LNCAP (cell line): Measurements from ENCODE around the gene NANOGP8.

ENCODE experiments used
- CTCF ChIP-seq: fragments of 450-650 bp; IDR thresholded peaks from 2 replicates; pipeline ENCODE4 v1.5.1; 2017; ENCODE audit warnings: mild to moderate bottlenecking

The NANOGP8 gene

GRCh38 chr15:35078221-35078915 is 6.7 kb downstream of the NANOGP8 start:
- peak; percentile 88 for TF ChIP-seq CTCF

GRCh38 chr15:35071106-35071505 is 14.0 kb downstream of the NANOGP8 start:
- TF ChIP-seq CTCF: no peak

- TF ChIP-seq CTCF: no peak
These were observed 16.1 kb downstream of the NANOGP8 start for GRCh38 chr15:35068846-35069475.

GRCh38 chr15:35067496-35068347 is 17.4 kb downstream of the NANOGP8 start:
- TF ChIP-seq CTCF: no peak

GRCh38 chr15:35066094-35066493 is 19.0 kb downstream of the NANOGP8 start:
- no peak for TF ChIP-seq CTCF

- no peak for TF ChIP-seq CTCF
These were observed 20.4 kb downstream of the NANOGP8 start for GRCh38 chr15:35064576-35065190.

GRCh38 chr15:35062738-35063099 is 22.4 kb downstream of the NANOGP8 start:
- no peak for TF ChIP-seq CTCF
